ENCODE results near the gene INTS3. TPM values are rescaled to one million over a fixed set of nuclear protein-coding genes. Genes with fewer than 3 reads are reported as not detected.

The INTS3 gene
- polyA plus RNA-seq, 1 donor from 2014 or later = 29.9 TPM

DNA sequence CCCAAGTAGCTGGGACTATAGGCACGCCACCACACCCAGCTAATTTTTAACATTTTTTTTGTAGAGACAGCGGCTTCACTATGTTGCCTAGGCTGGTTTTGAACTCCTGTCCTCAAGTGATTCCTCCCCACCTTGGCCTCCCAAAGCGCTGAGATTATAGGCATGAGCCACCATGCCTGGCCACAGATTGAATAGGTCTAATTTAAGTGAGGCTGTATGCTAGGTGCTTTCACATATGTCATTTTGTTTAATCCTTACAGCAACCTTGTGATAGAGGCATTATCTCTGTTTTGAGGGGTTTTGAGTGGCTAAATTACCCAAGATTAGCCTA, 7.2 kb downstream of the INTS3 start:
- Histone ChIP-seq H3K36me3 (ENCODE audit: insufficient read depth, low read length) (no peaks in the 10 kb centered on the region), H3F3A (ENCODE audit: insufficient read depth, low read length, poor library complexity, severe bottlenecking) (no peaks in the 10 kb centered on the region), H3K4me3 (ENCODE audit: low read length) (no peak overlapping the region), H4K20me1 (ENCODE audit: insufficient read depth) (no peaks in the 10 kb centered on the region), H3K4me2 (ENCODE audit: low read length) (no peak overlapping the region), H2AFZ (ENCODE audit: low read depth, low read length) (no peak overlapping the region), H3K27ac (ENCODE audit: low read length) (no peak overlapping the region), H3K9me3 (ENCODE audit: low read length) (no peaks in the 10 kb centered on the region), H3K9me2 (ENCODE audit: insufficient read depth, low read length) (no peaks in the 10 kb centered on the region), H3K9ac (ENCODE audit: low read length) (no peak overlapping the region), H3K27me3 (ENCODE audit: insufficient read depth, low read depth, low read length) (no peaks in the 10 kb centered on the region), H3K79me2 (replicated peaks; ENCODE audit: insufficient read depth, low read length) (peaks cover 3% of the 10 kb centered on the region)
- TF ChIP-seq EZH2 (IDR thresholded peaks at IDR 0.05; ENCODE audit: borderline replicate concordance, insufficient read depth, low read length, poor library complexity, severe bottlenecking) = no peak
- TF ChIP-seq RAD21 (conservative IDR thresholded peaks at IDR 0.05) = no peak
- TF ChIP-seq EP300 (conservative IDR thresholded peaks at IDR 0.05; ENCODE audit: poor library complexity, severe bottlenecking) = no peak
- TF ChIP-seq, protein P1, sequence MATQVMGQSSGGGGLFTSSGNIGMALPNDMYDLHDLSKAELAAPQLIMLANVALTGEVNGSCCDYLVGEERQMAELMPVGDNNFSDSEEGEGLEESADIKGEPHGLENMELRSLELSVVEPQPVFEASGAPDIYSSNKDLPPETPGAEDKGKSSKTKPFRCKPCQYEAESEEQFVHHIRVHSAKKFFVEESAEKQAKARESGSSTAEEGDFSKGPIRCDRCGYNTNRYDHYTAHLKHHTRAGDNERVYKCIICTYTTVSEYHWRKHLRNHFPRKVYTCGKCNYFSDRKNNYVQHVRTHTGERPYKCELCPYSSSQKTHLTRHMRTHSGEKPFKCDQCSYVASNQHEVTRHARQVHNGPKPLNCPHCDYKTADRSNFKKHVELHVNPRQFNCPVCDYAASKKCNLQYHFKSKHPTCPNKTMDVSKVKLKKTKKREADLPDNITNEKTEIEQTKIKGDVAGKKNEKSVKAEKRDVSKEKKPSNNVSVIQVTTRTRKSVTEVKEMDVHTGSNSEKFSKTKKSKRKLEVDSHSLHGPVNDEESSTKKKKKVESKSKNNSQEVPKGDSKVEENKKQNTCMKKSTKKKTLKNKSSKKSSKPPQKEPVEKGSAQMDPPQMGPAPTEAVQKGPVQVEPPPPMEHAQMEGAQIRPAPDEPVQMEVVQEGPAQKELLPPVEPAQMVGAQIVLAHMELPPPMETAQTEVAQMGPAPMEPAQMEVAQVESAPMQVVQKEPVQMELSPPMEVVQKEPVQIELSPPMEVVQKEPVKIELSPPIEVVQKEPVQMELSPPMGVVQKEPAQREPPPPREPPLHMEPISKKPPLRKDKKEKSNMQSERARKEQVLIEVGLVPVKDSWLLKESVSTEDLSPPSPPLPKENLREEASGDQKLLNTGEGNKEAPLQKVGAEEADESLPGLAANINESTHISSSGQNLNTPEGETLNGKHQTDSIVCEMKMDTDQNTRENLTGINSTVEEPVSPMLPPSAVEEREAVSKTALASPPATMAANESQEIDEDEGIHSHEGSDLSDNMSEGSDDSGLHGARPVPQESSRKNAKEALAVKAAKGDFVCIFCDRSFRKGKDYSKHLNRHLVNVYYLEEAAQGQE (IDR thresholded peaks at IDR 0.05; ENCODE audit: borderline replicate concordance) = no peak
- TF ChIP-seq, protein P2, sequence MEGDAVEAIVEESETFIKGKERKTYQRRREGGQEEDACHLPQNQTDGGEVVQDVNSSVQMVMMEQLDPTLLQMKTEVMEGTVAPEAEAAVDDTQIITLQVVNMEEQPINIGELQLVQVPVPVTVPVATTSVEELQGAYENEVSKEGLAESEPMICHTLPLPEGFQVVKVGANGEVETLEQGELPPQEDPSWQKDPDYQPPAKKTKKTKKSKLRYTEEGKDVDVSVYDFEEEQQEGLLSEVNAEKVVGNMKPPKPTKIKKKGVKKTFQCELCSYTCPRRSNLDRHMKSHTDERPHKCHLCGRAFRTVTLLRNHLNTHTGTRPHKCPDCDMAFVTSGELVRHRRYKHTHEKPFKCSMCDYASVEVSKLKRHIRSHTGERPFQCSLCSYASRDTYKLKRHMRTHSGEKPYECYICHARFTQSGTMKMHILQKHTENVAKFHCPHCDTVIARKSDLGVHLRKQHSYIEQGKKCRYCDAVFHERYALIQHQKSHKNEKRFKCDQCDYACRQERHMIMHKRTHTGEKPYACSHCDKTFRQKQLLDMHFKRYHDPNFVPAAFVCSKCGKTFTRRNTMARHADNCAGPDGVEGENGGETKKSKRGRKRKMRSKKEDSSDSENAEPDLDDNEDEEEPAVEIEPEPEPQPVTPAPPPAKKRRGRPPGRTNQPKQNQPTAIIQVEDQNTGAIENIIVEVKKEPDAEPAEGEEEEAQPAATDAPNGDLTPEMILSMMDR (IDR thresholded peaks at IDR 0.05; ENCODE audit: poor library complexity, severe bottlenecking) = no peak
- no peak for TF ChIP-seq POLR2AphosphoS5 (IDR thresholded peaks at IDR 0.05)
- no peak for TF ChIP-seq TAF1 (IDR thresholded peaks at IDR 0.05; ENCODE audit: low read depth)
- TF ChIP-seq SMC3 (conservative IDR thresholded peaks at IDR 0.05; ENCODE audit: poor library complexity) = no peak
- TF ChIP-seq MXI1 (conservative IDR thresholded peaks at IDR 0.05; ENCODE audit: poor library complexity, severe bottlenecking) = no peak

DNA sequence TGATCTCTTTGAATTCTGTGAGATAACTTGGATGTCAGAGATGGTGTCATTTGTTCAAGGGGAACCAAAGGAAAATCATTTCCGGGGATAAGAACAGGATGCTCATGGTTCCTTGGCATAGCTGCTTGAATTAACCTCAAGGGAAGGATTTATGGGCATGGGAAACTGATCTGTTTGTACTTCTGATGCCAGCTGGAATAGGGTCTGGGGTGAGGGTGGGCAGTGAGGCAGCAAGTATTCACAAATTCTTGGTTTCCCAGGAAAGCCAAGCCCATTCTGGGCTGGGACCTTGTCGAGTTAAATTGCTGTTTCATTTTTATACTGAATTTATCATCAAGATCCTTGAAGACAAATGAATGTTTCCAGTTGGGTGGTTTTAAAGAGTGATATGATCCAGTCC, 14.1 kb downstream of the INTS3 start:
- Histone ChIP-seq H3F3A (ENCODE audit: insufficient read depth, low read length, poor library complexity, severe bottlenecking) (no peaks in the 10 kb centered on the region), H3K9me3 (ENCODE audit: low read length) (no peaks in the 10 kb centered on the region), H2AFZ (ENCODE audit: low read depth, low read length) (no peak overlapping the region), H3K4me2 (ENCODE audit: low read length) (no peak overlapping the region), H3K4me3 (ENCODE audit: low read length) (no peak overlapping the region), H3K36me3 (ENCODE audit: insufficient read depth, low read length) (no peaks in the 10 kb centered on the region), H3K9ac (ENCODE audit: low read length) (no peak overlapping the region), H3K27ac (ENCODE audit: low read length) (no peak overlapping the region), H3K79me2 (replicated peaks; ENCODE audit: insufficient read depth, low read length) (no peaks in the 10 kb centered on the region), H4K20me1 (ENCODE audit: insufficient read depth) (no peaks in the 10 kb centered on the region), H3K9me2 (ENCODE audit: insufficient read depth, low read length) (no peaks in the 10 kb centered on the region), H3K27me3 (ENCODE audit: insufficient read depth, low read depth, low read length) (no peaks in the 10 kb centered on the region)
- no peak for TF ChIP-seq EP300 (conservative IDR thresholded peaks at IDR 0.05; ENCODE audit: poor library complexity, severe bottlenecking)
- no peak for TF ChIP-seq EZH2 (IDR thresholded peaks at IDR 0.05; ENCODE audit: borderline replicate concordance, insufficient read depth, low read length, poor library complexity, severe bottlenecking)
